H9 (cell line): ENCODE results near the gene THSD7A. TPM values are rescaled to one million over a fixed set of nuclear protein-coding genes. Genes with fewer than 3 reads are reported as not detected.

Experiments used
- DNase-seq: peaks from one replicate; pipeline ENCODE4 v3.0.0-alpha.2; 2017
- H2AFZ ChIP-seq: one replicate; pipeline ENCODE4 v1.6.1; 2013; ENCODE audit warnings: mild to moderate bottlenecking, low read length, control low read depth, moderate library complexity
- H2AK5ac ChIP-seq: 2 replicates; pipeline ENCODE4 v1.6.1; 2013; ENCODE audit warnings: low read length, control low read depth, mixed read lengths; ENCODE audit not compliant: insufficient read length
- H2BK120ac ChIP-seq: one replicate; pipeline ENCODE4 v1.6.1; 2013; ENCODE audit warnings: low read depth, mild to moderate bottlenecking, low read length, control low read depth, inconsistent platforms; ENCODE audit not compliant: poor library complexity, severe bottlenecking
- H2BK12ac ChIP-seq: 2 replicates; pipeline ENCODE4 v1.6.1; 2013; ENCODE audit warnings: low read length, control low read depth, mixed read lengths, low read depth; ENCODE audit not compliant: insufficient read length
- H2BK15ac ChIP-seq: 2 replicates; pipeline ENCODE4 v1.6.1; 2013; ENCODE audit warnings: low read depth, low read length, control low read depth
- H2BK20ac ChIP-seq: one replicate; pipeline ENCODE4 v1.6.1; 2013; ENCODE audit warnings: low read depth, mild to moderate bottlenecking, low read length, control low read depth, inconsistent platforms; ENCODE audit not compliant: poor library complexity, severe bottlenecking
- H2BK5ac ChIP-seq: 2 replicates; pipeline ENCODE4 v1.6.1; 2013; ENCODE audit warnings: low read length, control low read depth, mixed read lengths; ENCODE audit not compliant: insufficient read length
- H3K14ac ChIP-seq: 2 replicates; pipeline ENCODE4 v1.6.1; 2013; ENCODE audit warnings: low read length, control low read depth; ENCODE audit not compliant: insufficient read depth
- H3K18ac ChIP-seq: 2 replicates; pipeline ENCODE4 v1.6.1; 2013; ENCODE audit warnings: low read depth, mild to moderate bottlenecking, mixed read lengths, low read length, control low read depth; ENCODE audit not compliant: insufficient read length
- H3K23ac ChIP-seq: 2 replicates; pipeline ENCODE4 v1.6.1; 2013; ENCODE audit warnings: low read length, control low read depth, mixed read lengths, low read depth; ENCODE audit not compliant: insufficient read length
- H3K23me2 ChIP-seq: 2 replicates; pipeline ENCODE4 v1.6.1; 2013; ENCODE audit warnings: low read depth, mild to moderate bottlenecking, mixed read lengths, low read length, control low read depth; ENCODE audit not compliant: insufficient read length, poor library complexity, severe bottlenecking
- H3K27ac ChIP-seq: 2 replicates; pipeline ENCODE4 v1.5.1; 2013; ENCODE audit warnings: low read length, control low read depth, mixed read lengths, low read depth; ENCODE audit not compliant: insufficient read length
- H3K27me3 ChIP-seq: 2 replicates; pipeline ENCODE4 v1.6.1; 2013; ENCODE audit warnings: low read length, control low read depth, inconsistent platforms; ENCODE audit not compliant: insufficient read depth
- H3K4ac ChIP-seq: 2 replicates; pipeline ENCODE4 v1.6.1; 2013; ENCODE audit warnings: low read depth, mild to moderate bottlenecking, control low read depth, inconsistent platforms, low read length, moderate library complexity
- H3K4me1 ChIP-seq: 2 replicates; pipeline ENCODE4 v1.6.1; 2013; ENCODE audit warnings: low read length, control low read depth, inconsistent platforms; ENCODE audit not compliant: insufficient read depth
- H3K4me2 ChIP-seq: 2 replicates; pipeline ENCODE4 v1.6.1; 2013; ENCODE audit warnings: low read length, control low read depth, mixed read lengths; ENCODE audit not compliant: insufficient read length, insufficient read depth
- H3K56ac ChIP-seq: 2 replicates; pipeline ENCODE4 v1.6.1; 2013; ENCODE audit warnings: low read depth, mild to moderate bottlenecking, mixed read lengths, low read length, control low read depth; ENCODE audit not compliant: insufficient read length
- H3K79me1 ChIP-seq: 2 replicates; pipeline ENCODE4 v1.6.1; 2013; ENCODE audit warnings: low read depth, mild to moderate bottlenecking, moderate library complexity, low read length, control low read depth, inconsistent platforms; ENCODE audit not compliant: insufficient read depth, poor library complexity, severe bottlenecking
- H3K79me2 ChIP-seq: 2 replicates; pipeline ENCODE4 v1.6.1; 2013; ENCODE audit warnings: low read length, control low read depth, inconsistent platforms; ENCODE audit not compliant: insufficient read depth
- H3K9ac ChIP-seq: 2 replicates; pipeline ENCODE4 v1.6.1; 2013; ENCODE audit warnings: low read length, control low read depth, mixed read lengths; ENCODE audit not compliant: insufficient read length; ENCODE audit errors: extremely low read depth
- H3K9me3 ChIP-seq: one replicate; pipeline ENCODE4 v1.6.1; 2013; ENCODE audit warnings: low read depth, low read length, inconsistent platforms; ENCODE audit not compliant: control insufficient read depth
- H3T11ph ChIP-seq: one replicate; pipeline ENCODE4 v1.6.1; 2013; ENCODE audit warnings: mild to moderate bottlenecking, low read length, control low read depth, inconsistent platforms
- H4K20me1 ChIP-seq: one replicate; pipeline ENCODE4 v1.6.1; 2013; ENCODE audit not compliant: control insufficient read depth, insufficient read length, insufficient read depth
- H4K5ac ChIP-seq: 2 replicates; pipeline ENCODE4 v1.6.1; 2013; ENCODE audit warnings: low read depth, mild to moderate bottlenecking, mixed read lengths, low read length, control low read depth; ENCODE audit not compliant: insufficient read length
- H4K8ac ChIP-seq: replicated peaks from 2 replicates; pipeline ENCODE4 v1.6.1; 2013; ENCODE audit warnings: low read length, control low read depth, mixed read lengths, low read depth; ENCODE audit not compliant: insufficient read length
- H4K91ac ChIP-seq: 2 replicates; pipeline ENCODE4 v1.6.1; 2013; ENCODE audit warnings: low read depth, mild to moderate bottlenecking, moderate library complexity, mixed read lengths, low read length, control low read depth; ENCODE audit not compliant: insufficient read length
- H3K27ac Mint-ChIP-seq, 3 experiments: 2 replicates in 2 of 3; 3 replicates in 1 of 3; pipeline ENCODE4 v1.8.0; 2020 to 2021; ENCODE audit warnings: mixed read lengths in 3 of 3, mild to moderate bottlenecking in 1 of 3, moderate library complexity in 1 of 3
- H3K27me3 Mint-ChIP-seq: 2 replicates; pipeline ENCODE4 v1.8.0; 2021; ENCODE audit warnings: low read depth, mild to moderate bottlenecking, moderate library complexity, mixed read lengths
- H3K36me3 Mint-ChIP-seq, 3 experiments: 2 replicates in 2 of 3; 3 replicates in 1 of 3; pipeline ENCODE4 v1.8.0; 2020 to 2021; ENCODE audit warnings: low read depth in 3 of 3, mixed read lengths in 3 of 3; ENCODE audit not compliant: insufficient read depth in 1 of 3
- H3K4me1 Mint-ChIP-seq, 2 experiments: 2 replicates each; pipeline ENCODE4 v1.8.0; 2020; ENCODE audit warnings: mixed read lengths in 2 of 2
- H3K4me3 Mint-ChIP-seq, 2 experiments: 2 replicates in 1 of 2; 3 replicates in 1 of 2; pipeline ENCODE4 v1.8.0; 2020 to 2021; ENCODE audit warnings: mild to moderate bottlenecking in 2 of 2, mixed read lengths in 2 of 2, moderate library complexity in 1 of 2
- H3K9me3 Mint-ChIP-seq, 2 experiments: 2 replicates in 1 of 2; 3 replicates in 1 of 2; pipeline ENCODE4 v1.8.0; 2020; ENCODE audit warnings: mild to moderate bottlenecking in 2 of 2, mixed read lengths in 2 of 2, moderate library complexity in 1 of 2
- CTCF ChIP-seq: fragments of 200-600 bp; sonication (generic); conservative IDR thresholded peaks from 3 replicates; pipeline ENCODE4 v1.8.0; 2021; ENCODE audit warnings: antibody characterized with exemption, mild to moderate bottlenecking
- WGBS: extraction: QIAGEN DNeasy Blood & Tissue Kit; methylation state at CpG from one replicate; pipeline ENCODE4 v1.1.7; 2013; ENCODE audit warnings: missing lambda C conversion rate, low lambda C conversion rate, mixed read lengths; ENCODE audit not compliant: insufficient read length; ENCODE audit errors: extremely low coverage; 5-methylcytosine and 5-hydroxymethylcytosine counted together
- total RNA-seq: library from RNA; stranded (reverse); gene quantifications from 2 replicates; pipeline ENCODE4 v1.2.1, GENCODE V29; 2021

THSD7A gene
- total RNA-seq, 1 experiment from 2014 or later = 0.42 TPM

GRCh38 chr7:11332865-11333228 lies 499.2 kb downstream of the THSD7A start:
- Mint-ChIP-seq H3K4me1 (peaks cover 9% of the 10 kb centered on the region in 2 experiments), H3K27me3 (no peaks in the 10 kb centered on the region), H3K27ac (no peak overlapping the region), H3K9me3 (no peaks in the 10 kb centered on the region), H3K36me3 (no peaks in the 10 kb centered on the region), H3K4me3 (no peak overlapping the region)
- Histone ChIP-seq H3K18ac (no peak overlapping the region), H3K4me1 (no peaks in the 10 kb centered on the region), H4K8ac (no peak overlapping the region), H2AK5ac (no peak overlapping the region), H2BK120ac (no peak overlapping the region), H3K27me3 (no peaks in the 10 kb centered on the region; the same call in 1 of the 2 replicates), H3K4ac (no peak overlapping the region), H3K4me2 (no peak overlapping the region), H3K9me3 (no peaks in the 10 kb centered on the region), H3T11ph (no peak overlapping the region), H3K23ac (no peak overlapping the region), H2BK20ac (no peak overlapping the region), H3K27ac (no peak overlapping the region), H4K20me1 (no peaks in the 10 kb centered on the region), H2BK5ac (no peak overlapping the region), H3K9ac (no peak overlapping the region), H4K5ac (no peak overlapping the region), H2BK12ac (no peak overlapping the region), H3K79me1 (no peaks in the 10 kb centered on the region), H4K91ac (no peak overlapping the region), H2BK15ac (no peak overlapping the region), H3K56ac (no peak overlapping the region), H3K79me2 (no peaks in the 10 kb centered on the region), H2AFZ (no peak overlapping the region), H3K14ac (no peak overlapping the region), H3K23me2 (no peaks in the 10 kb centered on the region)
- DNase-seq = no peak
- no CpG with 5 or more reads among the region's 2 CpGs for WGBS
- no peak for TF ChIP-seq CTCF
